Ovary (tissue), 9 donors: ENCODE measurements around the gene KLHL28. TPM values are rescaled to one million over a fixed set of nuclear protein-coding genes. Genes with fewer than 3 reads are reported as not detected.

ENCODE experiments used
- DNase-seq, 5 donors: peaks; one replicate each; pipeline ENCODE4 v3.0.0-alpha.2; 2019 to 2020
- H3K27ac ChIP-seq, 2 donors: fragments of 200-600 bp; one replicate each; pipeline versions ENCODE4 v1.5.1 to v1.8.0; 2019 to 2022
- H3K27me3 ChIP-seq: fragments of 200-600 bp; one replicate; pipeline ENCODE4 v1.8.0; 2022
- H3K36me3 ChIP-seq: fragments of 200-600 bp; sonication (generic); one replicate; pipeline ENCODE4 v1.5.1; 2019
- H3K4me1 ChIP-seq: one replicate; pipeline ENCODE4 v1.8.1; 2013; ENCODE audit warnings: mild to moderate bottlenecking, moderate library complexity; ENCODE audit not compliant: insufficient read depth
- H3K4me3 ChIP-seq: fragments of 200-600 bp; sonication (generic); one replicate; pipeline ENCODE4 v1.5.1; 2017
- H3K9me3 ChIP-seq, 2 donors: fragments of 200-600 bp in 1 of 2; sonication (generic) in 1 of 2; one replicate each; pipeline versions ENCODE4 v1.5.1 to v1.8.1; 2013 to 2019; ENCODE audit warnings: mild to moderate bottlenecking in 1 of 2, moderate library complexity in 1 of 2
- CTCF ChIP-seq, 3 donors: fragments of 450-650 bp in 2 of 3; fragments of 200-600 bp in 1 of 3; IDR thresholded peaks; one replicate each; pipeline versions ENCODE4 v1.5.1 to v1.8.0; 2016 to 2022; ENCODE audit warnings: antibody characterized with exemption in 3 of 3, mild to moderate bottlenecking in 1 of 3
- EP300 ChIP-seq: sonication (generic); formaldehyde crosslinking; IDR thresholded peaks from one replicate; pipeline ENCODE4 v1.6.1; 2017; ENCODE audit warnings: antibody characterized with exemption
- POLR2A ChIP-seq: fragments of 450-650 bp; IDR thresholded peaks from one replicate; pipeline ENCODE4 v1.6.1; 2017; ENCODE audit warnings: antibody characterized with exemption, mild to moderate bottlenecking, moderate library complexity
- WGBS, 3 donors: extraction: QIAGEN DNeasy Blood & Tissue Kit in 1 of 3; methylation state at CpG; one replicate each; pipeline versions ENCODE4 v1.1.5 to v1.1.7; 2013 to 2017; 5-methylcytosine and 5-hydroxymethylcytosine counted together
- intact Hi-C, 4 donors: fragments of 100-400 bp; cut with DNase I; formaldehyde crosslinking; loops; one replicate each; pipeline versions ENCODE4 v1.11.0 to v1.15.1; 2022 to 2023
- polyA plus RNA-seq, 2 donors: library from polyadenylated mRNA; stranded (reverse); fragments of 200-250 nt in 1 of 2; fragments of 350-450 nt in 1 of 2; fragmentation: Illumina TruSeq in 1 of 2; extraction: RNeasy Lipid Tissue Mini Kit (QIAGEN cat#74804) in 1 of 2; gene quantifications; one replicate each; pipeline ENCODE4 v1.2.3, GENCODE V29; 2013 to 2014
- total RNA-seq, 7 donors: library from RNA; depleted of rRNA in 2 of 7; stranded (reverse); fragments of >200 nt in 2 of 7; fragmentation: NEBNext Ultra II Directional in 3 of 7; extraction: Animal tissue kit (Norgen Biotek cat#: 25700) in 3 of 7; gene quantifications; one replicate each; pipeline versions ENCODE4 v1.1.0 to v1.2.4, GENCODE V29; 2016 to 2023
- donor health status: DM: no; HTN: no; CAD: no; lungs with moderate emphysema.
- donor health status: DM: no; HTN: no; CAD: no.
- donor health status: Bipolar disorder and iron deficiency.
- donor health status: DM: yes; HTN: yes; CAD: no.
- donor health status: DM: no; HTN: no; CAD: no.
- donor health status: DM: yes; HTN: yes; CAD: no.

The KLHL28 gene
- total and polyA plus RNA-seq, 9 donors: 4.4 to 16.4 (median 14.7) TPM

- Histone ChIP-seq H3K4me3 (no peak overlapping the region), H3K27me3 (no peaks in the 10 kb centered on the region), H3K36me3 (no peaks in the 10 kb centered on the region), H3K4me1 (peaks cover 5% of the 10 kb centered on the region), H3K27ac (no peak overlapping the region), H3K9me3 (no peaks in the 10 kb centered on the region)
- TF ChIP-seq CTCF (IDR thresholded peaks at IDR 0.05): no peak
- no peak for TF ChIP-seq POLR2A
- no peak for TF ChIP-seq EP300
- intact Hi-C loops: no loop called here
- DNase-seq: no peak
Observed at GRCh38 chr14:44970907-44971306, 9.2 kb upstream of the KLHL28 start.

GRCh38 chr14:44968714-44969113 lies 7.0 kb upstream of the KLHL28 start:
- intact Hi-C loops: no loop called here
- TF ChIP-seq CTCF (IDR thresholded peaks at IDR 0.05) (no peak), POLR2A (no peak), EP300 (no peak)
- no peaks in the 10 kb centered on the region for H3K9me3 ChIP-seq
- no peak overlapping the region for H3K4me3 ChIP-seq
- peaks cover 7% of the 10 kb centered on the region for H3K4me1 ChIP-seq
- no peaks in the 10 kb centered on the region for H3K36me3 ChIP-seq
- no peak overlapping the region for H3K27ac ChIP-seq
- DNase-seq: no peak
- no peaks in the 10 kb centered on the region for H3K27me3 ChIP-seq

- 56 to 63% (median 62%) methylated on average over 4 of the region's 4 CpGs for WGBS, 3 donors
- peak overlapping the region; percentile 15 for H3K4me3 ChIP-seq
- peaks cover 10% of the 10 kb centered on the region for H3K4me1 ChIP-seq
- no peak for DNase-seq
- no peaks in the 10 kb centered on the region for H3K9me3 ChIP-seq
- H3K27ac ChIP-seq: no peak overlapping the region
- intact Hi-C loops: no loop called here
- TF ChIP-seq CTCF (IDR thresholded peaks at IDR 0.05) (no peak), POLR2A (no peak), EP300 (no peak)
- no peaks in the 10 kb centered on the region for H3K36me3 ChIP-seq
- no peaks in the 10 kb centered on the region for H3K27me3 ChIP-seq
Observed at GRCh38 chr14:44966601-44967336, 5.0 kb upstream of the KLHL28 start.

- intact Hi-C loops: loop anchor here in 1 of 4 donors (2.0 to 5.0 kb wide), 2 partner anchors 121 to 173 kb away; partner anchors contain the start of genes FANCM and PRPF39
- peaks cover 10% of the 10 kb centered on the region for H3K4me1 ChIP-seq
- no peaks in the 10 kb centered on the region for H3K9me3 ChIP-seq
- no peak overlapping the region for H3K27ac ChIP-seq
- WGBS, 3 donors: 10 to 18% (median 11%) methylated on average over 7 of the region's 7 CpGs
- no peaks in the 10 kb centered on the region for H3K27me3 ChIP-seq
- no peak for TF ChIP-seq POLR2A
- TF ChIP-seq EP300: no peak
- no peak for TF ChIP-seq CTCF (IDR thresholded peaks at IDR 0.05)
- no peaks in the 10 kb centered on the region for H3K36me3 ChIP-seq
- H3K4me3 ChIP-seq: peak overlapping the region; percentile 90
- DNase-seq: no peak
Observed at GRCh38 chr14:44963775-44964380, 2.1 kb upstream of the KLHL28 start.
